Suprapubic skin (tissue), 4 donors: ENCODE measurements around the gene CRYBB3. TPM values are rescaled to one million over a fixed set of nuclear protein-coding genes. Genes with fewer than 3 reads are reported as not detected.

Experiments
- DNase-seq, 2 donors: peaks; one replicate each; pipeline ENCODE4 v3.0.0-alpha.2; 2019; ENCODE audit warnings: low spot score in 2 of 2
- H3K27ac ChIP-seq: fragments of 200-600 bp; sonication (generic); one replicate; pipeline ENCODE4 v1.5.1; 2019
- H3K27me3 ChIP-seq: fragments of 200-600 bp; sonication (generic); one replicate; pipeline ENCODE4 v1.5.1; 2019
- H3K36me3 ChIP-seq: fragments of 200-600 bp; sonication (generic); one replicate; pipeline ENCODE4 v1.5.1; 2019
- H3K4me1 ChIP-seq: fragments of 200-600 bp; sonication (generic); one replicate; pipeline ENCODE4 v1.5.1; 2019
- H3K4me3 ChIP-seq: fragments of 200-600 bp; sonication (generic); one replicate; pipeline ENCODE4 v1.5.1; 2019; ENCODE audit warnings: mild to moderate bottlenecking
- H3K9me3 ChIP-seq: fragments of 200-600 bp; sonication (generic); one replicate; pipeline ENCODE4 v1.5.1; 2019
- EP300 ChIP-seq: sonication (generic); formaldehyde crosslinking; IDR thresholded peaks from one replicate; pipeline ENCODE4 v1.6.1; 2017; ENCODE audit warnings: antibody characterized with exemption
- POLR2A ChIP-seq, 2 donors: fragments of 450-650 bp; IDR thresholded peaks; one replicate each; pipeline ENCODE4 v1.6.1; 2017; ENCODE audit warnings: antibody characterized with exemption in 2 of 2, mild to moderate bottlenecking in 2 of 2, moderate library complexity in 2 of 2
- POLR2AphosphoS5 ChIP-seq, 3 donors: sonication (generic); formaldehyde crosslinking; IDR thresholded peaks; one replicate each; pipeline ENCODE4 v1.6.1; 2017; ENCODE audit warnings: antibody characterized with exemption in 3 of 3
- WGBS: methylation state at CpG from one replicate; pipeline ENCODE4 v1.1.5; 2018; 5-methylcytosine and 5-hydroxymethylcytosine counted together
- total RNA-seq, 4 donors: library from RNA; depleted of rRNA; stranded (reverse); fragments of >200 nt; gene quantifications; one replicate each; pipeline ENCODE4 v1.1.0, GENCODE V29; 2016
- TF ChIP-seq, protein P1 (sequence below), 2 donors: fragments of 200-600 bp in 1 of 2; fragments of 450-650 bp in 1 of 2; sonication (generic) in 1 of 2; IDR thresholded peaks; one replicate each; pipeline ENCODE4 v1.5.1; 2016 to 2019; ENCODE audit warnings: antibody characterized with exemption in 2 of 2, mild to moderate bottlenecking in 1 of 2, moderate library complexity in 1 of 2

The CRYBB3 gene
- total RNA-seq: not detected

DNA sequence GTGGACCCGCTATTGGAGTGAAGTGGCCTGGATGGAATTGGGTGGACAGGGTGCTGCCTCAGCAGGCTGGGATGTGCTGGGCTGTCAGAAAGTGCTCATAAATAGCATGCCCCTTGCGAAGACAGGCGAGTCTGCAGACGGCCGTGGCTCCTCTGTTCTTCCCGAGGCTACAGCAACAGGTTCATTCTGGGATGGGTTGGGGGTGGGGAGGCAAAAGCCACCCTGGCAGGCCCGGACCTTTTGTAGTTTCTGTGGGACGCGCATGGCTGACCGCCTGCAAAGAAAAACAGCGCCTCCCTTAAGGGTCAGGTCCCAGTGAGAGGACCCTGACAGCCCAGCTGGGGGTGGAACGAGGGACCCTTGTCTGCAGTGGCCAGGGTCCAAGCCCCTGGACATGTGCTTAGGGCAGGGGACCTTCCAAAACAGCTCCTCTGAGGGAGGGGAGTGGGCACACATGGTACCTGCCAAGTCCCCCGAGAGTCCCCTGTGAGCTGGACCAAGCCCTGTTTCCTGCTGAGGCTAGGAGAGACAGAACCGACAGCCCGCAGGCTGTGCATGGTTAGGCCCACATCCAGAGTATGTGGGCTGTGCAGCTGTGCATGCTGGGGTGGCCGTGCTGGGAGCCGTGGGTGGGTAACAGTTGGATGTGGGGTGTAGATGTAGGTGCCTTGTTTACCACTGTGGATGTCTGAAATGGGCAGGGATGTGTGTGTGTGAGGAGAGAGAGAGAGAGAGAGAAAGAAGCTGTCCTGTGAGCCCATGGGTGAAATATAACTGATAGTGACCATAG is at the start of gene CRYBB3:
Gene CRYBB3, plus strand, starts transcription at position 128 of the 790 bp plus-strand sequence. CDS start 1,539 bp downstream, outside the sequence.
- 60% methylated on average over 11 of the region's 17 CpGs for WGBS

DNA sequence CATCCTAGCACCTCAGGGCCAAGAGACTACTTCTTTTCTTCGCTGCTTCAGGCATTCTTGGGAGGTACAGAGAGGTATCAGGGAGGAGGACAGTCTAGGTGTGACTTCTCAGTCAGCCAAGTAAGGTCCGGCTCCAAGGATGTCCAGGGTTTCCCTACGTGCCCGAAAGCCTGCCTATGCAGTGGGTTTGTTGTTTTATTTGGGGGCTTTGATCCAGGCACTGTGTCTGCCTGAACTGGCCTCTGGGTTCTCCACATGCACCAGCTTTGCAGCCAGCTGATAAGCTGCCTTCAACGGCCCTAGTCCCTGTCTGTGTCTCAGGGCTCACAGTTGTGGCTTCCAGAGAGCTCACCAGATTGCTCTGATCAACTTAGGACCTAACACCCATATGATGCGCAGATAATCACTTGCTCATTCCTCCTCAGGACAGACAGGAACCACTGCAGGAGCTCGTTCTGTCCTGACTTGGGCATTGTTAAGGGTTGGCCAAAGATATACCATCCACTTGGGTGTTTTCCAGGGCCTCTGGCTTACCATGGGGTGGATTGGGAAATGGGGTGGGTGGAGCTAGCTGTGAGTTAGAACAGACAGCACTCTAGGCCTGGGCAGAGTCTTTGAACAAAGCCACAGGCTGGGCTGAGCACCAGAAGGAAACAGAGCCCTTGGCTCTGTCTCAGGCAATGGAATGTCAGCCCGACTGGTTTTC is 45.5 kb upstream of the CRYBB3 start:
- Histone ChIP-seq H3K36me3 (no peaks in the 10 kb centered on the region), H3K4me3 (no peak overlapping the region), H3K27me3 (no peaks in the 10 kb centered on the region), H3K27ac (peak overlapping the region; percentile 75), H3K9me3 (no peaks in the 10 kb centered on the region), H3K4me1 (peaks cover 42% of the 10 kb centered on the region)
- peak; percentile 76 to 86 for DNase-seq
- WGBS: 51% methylated on average over 7 of the region's 8 CpGs
- TF ChIP-seq EP300: no peak
- peak in 2 of 3 donors; percentile 27 to 28 for TF ChIP-seq POLR2AphosphoS5 (IDR thresholded peaks at IDR 0.05)

More for the DNA sequence above, at the start of gene CRYBB3:
- no peaks in the 10 kb centered on the region for H3K4me1 ChIP-seq
- H3K27ac ChIP-seq: no peak within 1 kb of the TSS
- DNase-seq: no peak
- no peaks in the 10 kb centered on the region for H3K9me3 ChIP-seq
- no peak within 1 kb of the TSS for H3K4me3 ChIP-seq
- no peaks in the 10 kb centered on the region for H3K27me3 ChIP-seq
- peaks cover 14% of the 10 kb centered on the region for H3K36me3 ChIP-seq
- TF ChIP-seq POLR2A (IDR thresholded peaks at IDR 0.05) (no peak), EP300 (no peak), POLR2AphosphoS5 (IDR thresholded peaks at IDR 0.05) (no peak)
- TF ChIP-seq, protein P1, sequence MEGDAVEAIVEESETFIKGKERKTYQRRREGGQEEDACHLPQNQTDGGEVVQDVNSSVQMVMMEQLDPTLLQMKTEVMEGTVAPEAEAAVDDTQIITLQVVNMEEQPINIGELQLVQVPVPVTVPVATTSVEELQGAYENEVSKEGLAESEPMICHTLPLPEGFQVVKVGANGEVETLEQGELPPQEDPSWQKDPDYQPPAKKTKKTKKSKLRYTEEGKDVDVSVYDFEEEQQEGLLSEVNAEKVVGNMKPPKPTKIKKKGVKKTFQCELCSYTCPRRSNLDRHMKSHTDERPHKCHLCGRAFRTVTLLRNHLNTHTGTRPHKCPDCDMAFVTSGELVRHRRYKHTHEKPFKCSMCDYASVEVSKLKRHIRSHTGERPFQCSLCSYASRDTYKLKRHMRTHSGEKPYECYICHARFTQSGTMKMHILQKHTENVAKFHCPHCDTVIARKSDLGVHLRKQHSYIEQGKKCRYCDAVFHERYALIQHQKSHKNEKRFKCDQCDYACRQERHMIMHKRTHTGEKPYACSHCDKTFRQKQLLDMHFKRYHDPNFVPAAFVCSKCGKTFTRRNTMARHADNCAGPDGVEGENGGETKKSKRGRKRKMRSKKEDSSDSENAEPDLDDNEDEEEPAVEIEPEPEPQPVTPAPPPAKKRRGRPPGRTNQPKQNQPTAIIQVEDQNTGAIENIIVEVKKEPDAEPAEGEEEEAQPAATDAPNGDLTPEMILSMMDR (IDR thresholded peaks at IDR 0.05): no peak

DNA sequence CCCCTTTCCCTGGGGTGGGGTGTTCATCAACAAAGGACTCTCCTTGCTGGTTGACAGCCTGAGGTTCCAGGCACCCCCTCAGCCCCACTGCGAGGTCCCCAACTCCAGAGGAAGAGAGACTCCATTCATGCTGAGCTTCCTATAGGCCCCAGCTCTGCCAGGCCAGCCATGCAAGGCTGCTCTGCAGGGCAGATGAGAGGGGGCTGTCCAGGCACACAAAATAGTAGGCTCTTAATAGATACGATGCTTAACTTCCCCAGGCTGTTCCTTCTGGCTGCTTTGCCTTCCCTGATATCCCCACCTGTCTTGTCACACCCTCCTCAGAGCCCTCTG is 45.0 kb upstream of the CRYBB3 start:
- no peaks in the 10 kb centered on the region for H3K36me3 ChIP-seq
- no peak overlapping the region for H3K4me3 ChIP-seq
- H3K9me3 ChIP-seq: no peaks in the 10 kb centered on the region
- peaks cover 42% of the 10 kb centered on the region for H3K4me1 ChIP-seq
- TF ChIP-seq POLR2A (IDR thresholded peaks at IDR 0.05): no peak
- TF ChIP-seq EP300: no peak
- TF ChIP-seq, protein P1 (IDR thresholded peaks at IDR 0.05): no peak
- no peak for TF ChIP-seq POLR2AphosphoS5 (IDR thresholded peaks at IDR 0.05)
- no peak for DNase-seq
- H3K27me3 ChIP-seq: no peaks in the 10 kb centered on the region
- peak overlapping the region; percentile 75 for H3K27ac ChIP-seq
- WGBS: 25% methylated on average over 2 of the region's 2 CpGs

DNA sequence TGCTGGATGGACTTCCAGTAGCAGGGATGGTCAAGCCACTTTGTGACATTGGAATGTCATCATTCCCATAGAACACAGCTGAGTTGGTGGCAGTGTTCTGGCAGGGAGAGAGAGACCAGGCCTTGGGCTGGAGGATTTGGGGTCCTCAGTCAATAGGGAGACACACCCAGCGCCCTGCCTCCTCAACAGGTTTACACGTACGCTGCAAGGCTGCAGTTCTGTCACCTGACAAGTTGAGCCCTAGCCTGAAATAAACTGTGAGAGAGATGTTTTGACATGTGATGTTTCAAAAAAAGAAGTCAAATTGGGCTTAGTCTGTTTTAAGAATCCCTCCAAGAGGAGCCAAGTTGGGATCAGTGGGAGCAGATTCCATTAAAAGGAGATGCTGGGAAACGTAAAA is 42.9 kb upstream of the CRYBB3 start:
- Histone ChIP-seq H3K36me3 (no peaks in the 10 kb centered on the region), H3K27ac (no peak overlapping the region), H3K9me3 (no peaks in the 10 kb centered on the region), H3K4me1 (peaks cover 46% of the 10 kb centered on the region), H3K27me3 (no peaks in the 10 kb centered on the region), H3K4me3 (no peak overlapping the region)
- WGBS: 54% methylated on average over 4 of the region's 4 CpGs
- no peak for DNase-seq
- TF ChIP-seq EP300 (no peak), POLR2AphosphoS5 (IDR thresholded peaks at IDR 0.05) (no peak), POLR2A (IDR thresholded peaks at IDR 0.05) (no peak)
- TF ChIP-seq, protein P1 (IDR thresholded peaks at IDR 0.05): no peak

DNA sequence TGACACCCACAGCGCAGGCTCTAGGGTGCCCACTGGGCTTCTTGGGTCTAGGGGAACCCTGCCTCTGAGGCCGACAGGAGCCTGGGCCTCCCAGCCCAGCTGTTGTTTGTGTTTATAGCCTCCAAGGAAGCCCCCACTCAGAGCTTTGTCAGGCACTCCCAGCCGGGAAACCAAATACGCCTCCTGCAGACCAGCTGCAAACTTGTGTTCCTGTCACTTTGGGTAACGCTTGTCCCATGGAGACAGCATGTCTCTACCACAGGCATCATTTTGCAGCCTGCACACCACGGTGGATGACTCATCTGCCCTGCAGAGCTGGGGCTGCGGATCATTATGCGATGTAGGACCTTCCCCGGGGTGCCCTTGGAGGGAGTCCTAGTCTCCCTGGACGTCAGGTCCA is 40.6 kb upstream of the CRYBB3 start:
- peaks cover 39% of the 10 kb centered on the region for H3K4me1 ChIP-seq
- no peak for DNase-seq
- TF ChIP-seq, protein P1 (IDR thresholded peaks at IDR 0.05): no peak
- TF ChIP-seq POLR2A (IDR thresholded peaks at IDR 0.05) (no peak), EP300 (no peak), POLR2AphosphoS5 (IDR thresholded peaks at IDR 0.05) (no peak)
- H3K9me3 ChIP-seq: no peaks in the 10 kb centered on the region
- H3K4me3 ChIP-seq: no peak overlapping the region
- no peaks in the 10 kb centered on the region for H3K27me3 ChIP-seq
- peak overlapping the region; percentile 20 for H3K27ac ChIP-seq
- no peaks in the 10 kb centered on the region for H3K36me3 ChIP-seq
- WGBS: 45% methylated on average over 5 of the region's 10 CpGs
